K562 (cell line): ENCODE results near the gene MFSD8. TPM values are rescaled to one million over a fixed set of nuclear protein-coding genes. Genes with fewer than 3 reads are reported as not detected.

Source experiments
- ATAC-seq: fragments of 200-7000 bp; cut with Tn5 transposase; 3 replicates; pipeline ENCODE4 v1.9.1; 2020; ENCODE audit warnings: moderate library complexity
- BruUV-seq: library from RNA; stranded (reverse); fragments of 400-500 nt; replicated peaks from 2 replicates; lab custom pipeline; 2021; lab: Mats Ljungman, UMichigan
- CTCF ChIA-PET: fragments of 300-600 bp; formaldehyde crosslinking; extraction: SDS; loops from one replicate; lab custom pipeline; 2021; ENCODE audit warnings: low intra/inter-chr PET ratio; lab: Yijun Ruan, JAX
- POLR2A ChIA-PET: fragments of 300-600, 350-650 bp; sonication (Branson Sonifier 250); formaldehyde crosslinking; extraction: SDS; loops from one replicate; lab custom pipeline; 2021; ENCODE audit warnings: antibody characterized with exemption, inconsistent platforms; lab: Yijun Ruan, JAX
- DNase-seq, 4 experiments: peaks; one replicate each; pipeline versions ENCODE4 v3.0.0 to v3.0.0-alpha.2; 2011 to 2018; ENCODE audit warnings: low spot score in 3 of 4, mixed read lengths in 3 of 4; ENCODE audit errors: extremely low read depth in 1 of 4
- FAIRE-seq: peaks from 2 replicates; lab custom pipeline; 2011; peaks lifted over from hg19 to GRCh38; lab: Jason Lieb, UNC
- H2AFZ ChIP-seq: 2 replicates; pipeline ENCODE4 v1.6.0; 2011; ENCODE audit warnings: low read depth, low read length, control low read depth, inconsistent platforms
- H3K27ac ChIP-seq: fragments of 200-600 bp; 3 replicates; pipeline ENCODE4 v1.8.0; 2011; ENCODE audit warnings: low read depth, mild to moderate bottlenecking, control low read depth, inconsistent platforms, low read length, moderate library complexity, mixed read lengths; ENCODE audit errors: extremely low read depth
- H3K27me3 ChIP-seq, 2 experiments: fragments of 300-600 bp in 1 of 2; 2 replicates in 1 of 2; 3 replicates in 1 of 2; pipeline versions ENCODE4 v1.6.0 to v1.8.0; 2011; ENCODE audit warnings: inconsistent platforms in 2 of 2, low read length in 2 of 2, mild to moderate bottlenecking in 1 of 2, mixed read lengths in 1 of 2, moderate library complexity in 1 of 2; ENCODE audit not compliant: control insufficient read depth in 2 of 2, insufficient read depth in 2 of 2
- H3K36me3 ChIP-seq: fragments of 300-600 bp; 3 replicates; pipeline ENCODE4 v1.8.0; 2011; ENCODE audit warnings: mild to moderate bottlenecking, low read length, inconsistent platforms; ENCODE audit not compliant: control insufficient read depth, insufficient read depth
- H3K4me1 ChIP-seq, 2 experiments: fragments of 200-600 bp in 1 of 2; replicated peaks in 1 of 2; 2 replicates in 1 of 2; 3 replicates in 1 of 2; pipeline versions ENCODE4 v1.5.1 to v1.8.0; 2011; ENCODE audit warnings: inconsistent platforms in 2 of 2, low read length in 2 of 2, mild to moderate bottlenecking in 1 of 2, mixed read lengths in 1 of 2, moderate library complexity in 1 of 2; ENCODE audit not compliant: control insufficient read depth in 2 of 2, insufficient read depth in 2 of 2
- H3K4me2 ChIP-seq: 2 replicates; pipeline ENCODE4 v1.6.1; 2011; ENCODE audit warnings: low read length, control low read depth, inconsistent platforms, mixed read lengths; ENCODE audit not compliant: insufficient read depth
- H3K4me3 ChIP-seq: fragments of 200-600 bp; sonication (generic), shearing (Covaris generic); 2 replicates; pipeline ENCODE4 v1.5.1; 2016; ENCODE audit warnings: control low read depth, inconsistent platforms
- H3K79me2 ChIP-seq: fragments of 200-600 bp; 3 replicates; pipeline ENCODE4 v1.8.0; 2011; ENCODE audit warnings: low read length, inconsistent platforms; ENCODE audit not compliant: control insufficient read depth, insufficient read depth
- H3K9ac ChIP-seq, 2 experiments: 2 replicates each; pipeline versions ENCODE4 v1.6.0 to v1.6.1; 2011; ENCODE audit warnings: low read depth in 2 of 2, low read length in 2 of 2, control low read depth in 1 of 2, inconsistent platforms in 1 of 2, mild to moderate bottlenecking in 1 of 2, mixed read lengths in 1 of 2; ENCODE audit not compliant: insufficient read depth in 1 of 2
- H3K9me1 ChIP-seq: one replicate; pipeline ENCODE4 v1.6.0; 2011; ENCODE audit warnings: inconsistent platforms, mild to moderate bottlenecking, low read length, moderate library complexity; ENCODE audit not compliant: control insufficient read depth, insufficient read depth
- H3K9me3 ChIP-seq: replicated peaks from 2 replicates; pipeline ENCODE4 v1.5.1; 2011; ENCODE audit warnings: low read depth, low read length, inconsistent platforms; ENCODE audit not compliant: control insufficient read depth, insufficient read depth
- H4K20me1 ChIP-seq: replicated peaks from 2 replicates; pipeline ENCODE4 v1.6.1; 2011; ENCODE audit warnings: low read length, inconsistent platforms, mixed read lengths; ENCODE audit not compliant: control insufficient read depth, insufficient read depth
- ATF3 ChIP-seq, 2 experiments: fragments of 450-650 bp in 1 of 2; sonication (generic) in 1 of 2; formaldehyde crosslinking in 1 of 2; IDR thresholded peaks in 1 of 2; conservative IDR thresholded peaks in 1 of 2; 2 replicates each; pipeline versions ENCODE4 v1.6.1 to v1.8.1; 2016 to 2023; ENCODE audit warnings: mild to moderate bottlenecking in 2 of 2, moderate library complexity in 2 of 2, inconsistent platforms in 1 of 2, missing genetic modification reagents in 1 of 2
- ESRRA ChIP-seq: fragments of 450-650 bp; IDR thresholded peaks from 2 replicates; pipeline ENCODE4 v1.6.1; 2014; ENCODE audit warnings: low read depth, mild to moderate bottlenecking, moderate library complexity, borderline replicate concordance
- GATA2 ChIP-seq: sonication (generic); formaldehyde crosslinking; IDR thresholded peaks from 2 replicates; pipeline ENCODE4 v1.4.0; 2020; ENCODE audit warnings: mild to moderate bottlenecking, missing genetic modification reagents
- HES1 ChIP-seq: fragments of 450-650 bp; IDR thresholded peaks from 2 replicates; pipeline ENCODE4 v1.6.1; 2016; ENCODE audit warnings: low read depth, mild to moderate bottlenecking, moderate library complexity
- MBD2 ChIP-seq: sonication (generic); IDR thresholded peaks from 2 replicates; pipeline ENCODE4 v1.6.1; 2016; ENCODE audit warnings: low read depth, borderline replicate concordance
- MTA1 ChIP-seq: fragments of 450-650 bp; IDR thresholded peaks from 2 replicates; pipeline ENCODE4 v1.6.1; 2017; ENCODE audit warnings: borderline replicate concordance
- ZNF318 ChIP-seq, 2 experiments: fragments of 450-650 bp; IDR thresholded peaks; 2 replicates each; pipeline ENCODE4 v1.6.1; 2016; ENCODE audit warnings: mild to moderate bottlenecking in 2 of 2, borderline replicate concordance in 1 of 2, low read depth in 1 of 2, moderate library complexity in 1 of 2
- WGBS: fragments of 100-300 bp; shearing (Covaris generic); methylation state at CpG from one replicate; pipeline ENCODE4 v1.1.6; 2016; ENCODE audit warnings: low coverage, mixed read lengths; ENCODE audit not compliant: insufficient coverage; ENCODE audit errors: missing lambda C conversion rate; 5-methylcytosine and 5-hydroxymethylcytosine counted together
- in situ Hi-C: fragments of 300-500 bp; cut with MboI; formaldehyde crosslinking; loops from 4 replicates; pipeline ENCODE4 v1.15.0; 2018; ENCODE audit warnings: inconsistent platforms, mixed read lengths
- intact Hi-C: fragments of 100-400 bp; cut with micrococcal nuclease; formaldehyde crosslinking; loops from 2 replicates; pipeline ENCODE4 v1.14.2; 2022
- polyA plus RNA-seq, 8 experiments: library from polyadenylated mRNA; depleted of rRNA in 4 of 8; stranded (reverse) in 5 of 8; unstranded in 3 of 8; fragments of >200 nt; fragmentation: Nextera tagmentation in 2 of 8; fragmentation: Illumina TruSeq in 1 of 8; extraction: Ambion mirVana in 2 of 8; extraction: Trizol in 1 of 8; gene quantifications; 2 replicates each; pipeline versions ENCODE4 v1.2.1 to v1.2.3, GENCODE V29; 2011 to 2014; ENCODE audit warnings: inconsistent platforms in 1 of 8, missing spikeins in 1 of 8
- total RNA-seq, 7 experiments: library from RNA; depleted of rRNA in 6 of 7; stranded (reverse); fragments of >200 nt in 6 of 7; fragmentation: Illumina TruSeq in 2 of 7; extraction: Trizol in 2 of 7; gene quantifications; 2 replicates each; pipeline versions ENCODE4 v1.2.1 to v1.2.3, GENCODE V29; 2011 to 2021; ENCODE audit warnings: low replicate concordance in 1 of 7

MFSD8 gene
- total and polyA plus RNA-seq, 9 of the 15 experiments (the other 6 are each of a cell fraction or from before 2014, with no cell fraction given), result 7.0 to 27.2 (median 18.7) TPM

GRCh38 chr4:127967141-127967775 lies 2.3 kb upstream of the MFSD8 start:
- H3K9me3 ChIP-seq, result no peaks in the 10 kb centered on the region
- no TSS peak for BruUV-seq
- peak overlapping the region; percentile 18; the same call in 1 of the 2 replicates for H3K4me3 ChIP-seq
- FAIRE-seq (no peak), ATAC-seq (no peak), DNase-seq (peak in 2 of 4 experiments; percentile 24 to 41)
- H3K27ac ChIP-seq, result peak overlapping the region; percentile 48; the same call in 2 of the 3 replicates
- CTCF ChIA-PET, result no interaction called here
- no peaks in the 10 kb centered on the region for H3K9me1 ChIP-seq
- H3K4me2 ChIP-seq, result peak overlapping the region; percentile 64
- H3K9ac ChIP-seq, result peak overlapping the region in 1 of 2 experiments; percentile 56; a peak in 2 of 4 replicates
- no peaks in the 10 kb centered on the region for H4K20me1 ChIP-seq
- H3K79me2 ChIP-seq, result peaks cover 86% of the 10 kb centered on the region
- WGBS, result 53% methylated on average over 1 of the region's 1 CpG
- H3K27me3 ChIP-seq, result no peaks in the 10 kb centered on the region
- intact Hi-C loops, result loop anchor here (5.0 kb wide), 1 partner anchor 360 kb away; no protein-coding TSS in a partner anchor
- peaks cover 13 to 27% of the 10 kb centered on the region in 2 experiments; a peak in 4 of 5 replicates for H3K4me1 ChIP-seq
- in situ Hi-C loops, result no loop called here
- peaks cover 24% of the 10 kb centered on the region for H3K36me3 ChIP-seq
- H2AFZ ChIP-seq, result no peak overlapping the region
- POLR2A ChIA-PET, result no interaction called here
- TF ChIP-seq ATF3 (IDR thresholded peaks at IDR 0.05), result 0 out of 2 replicates have a peak, but pooled peaks have one; percentile 12
- no peak for TF ChIP-seq ATF3 (CRISPR knock-in tag; conservative IDR thresholded peaks at IDR 0.05)
- TF ChIP-seq MBD2, result no peak
- no peak for TF ChIP-seq MTA1
- no peak for TF ChIP-seq GATA2
- 0 out of 4 replicates have a peak, but pooled peaks of 1 of the 2 experiments have one; percentile 28 for TF ChIP-seq ZNF318 (IDR thresholded peaks at IDR 0.05; ENCODE audit: borderline replicate concordance in 1 of 2, low read depth in 1 of 2)
- peak; percentile 54; the same call in 1 of the 2 replicates for TF ChIP-seq ESRRA
- no peak for TF ChIP-seq HES1
